ENCODE results near the gene SEZ6. TPM values are rescaled to one million over a fixed set of nuclear protein-coding genes. Genes with fewer than 3 reads are reported as not detected.
A peak's percentile ranks its signal among the peaks of the same experiment; 100 is the strongest.
"Not testable (repeated sequence)": the region's sequence is repeated elsewhere in the genome, so short reads cannot be mapped to it uniquely, and the experiment has no call there.

SEZ6 gene
- total RNA-seq, 1 donor, result not detected

GRCh38 chr17:28940675-28941074, 65.2 kb downstream of the SEZ6 start:
- no peak for DNase-seq (ENCODE audit: low read depth)
- no peak overlapping the region for H3K4me3 ChIP-seq (ENCODE audit: low read depth, low read length)
- no peak for TF ChIP-seq CTCF (IDR thresholded peaks at IDR 0.05; ENCODE audit: insufficient read depth, low read depth, low read length)

- TF ChIP-seq CTCF (IDR thresholded peaks at IDR 0.05; ENCODE audit: insufficient read depth, low read depth, low read length), result no peak
- H3K4me3 ChIP-seq (ENCODE audit: low read depth, low read length), result no peak overlapping the region
- no peak for DNase-seq (ENCODE audit: low read depth)
Observed at GRCh38 chr17:28940142-28940541, 65.7 kb downstream of the SEZ6 start.

GRCh38 chr17:28938552-28938951, 67.3 kb downstream of the SEZ6 start:
- no peak for DNase-seq (ENCODE audit: low read depth)
- no peak overlapping the region for H3K4me3 ChIP-seq (ENCODE audit: low read depth, low read length)
- no peak for TF ChIP-seq CTCF (IDR thresholded peaks at IDR 0.05; ENCODE audit: insufficient read depth, low read depth, low read length)

- H3K4me3 ChIP-seq (ENCODE audit: low read depth, low read length), result no peak overlapping the region
- DNase-seq (ENCODE audit: low read depth), result peak; percentile 64
- no peak for TF ChIP-seq CTCF (IDR thresholded peaks at IDR 0.05; ENCODE audit: insufficient read depth, low read depth, low read length)
Observed at GRCh38 chr17:28937044-28937729, 68.6 kb downstream of the SEZ6 start.

- no peak overlapping the region for H3K4me3 ChIP-seq (ENCODE audit: low read depth, low read length)
- DNase-seq (ENCODE audit: low read depth), result no peak
- TF ChIP-seq CTCF (IDR thresholded peaks at IDR 0.05; ENCODE audit: insufficient read depth, low read depth, low read length), result no peak
Observed at GRCh38 chr17:28935744-28936460, 69.9 kb downstream of the SEZ6 start.

- DNase-seq (ENCODE audit: low read depth), result not testable (repeated sequence)
Observed at GRCh38 chr17:28934508-28934907, 71.3 kb downstream of the SEZ6 start.

GRCh38 chr17:28929787-28930186, 76.0 kb downstream of the SEZ6 start:
- H3K4me3 ChIP-seq (ENCODE audit: low read depth, low read length), result no peak overlapping the region
- no peak for DNase-seq (ENCODE audit: low read depth)
- no peak for TF ChIP-seq CTCF (IDR thresholded peaks at IDR 0.05; ENCODE audit: insufficient read depth, low read depth, low read length)

More at GRCh38 chr17:28934508-28934907, 71.3 kb downstream of the SEZ6 start:
- not testable (repeated sequence) for H3K4me3 ChIP-seq (ENCODE audit: low read depth, low read length)

Data from fibroblast of villous mesenchyme (primary cell).